Uterus (tissue), 4 donors: ENCODE results near the gene CCDC69. TPM values are rescaled to one million over a fixed set of nuclear protein-coding genes. Genes with fewer than 3 reads are reported as not detected.

ENCODE experiments used
- DNase-seq, 2 donors: peaks; one replicate each; pipeline ENCODE4 v3.0.0-alpha.2; 2019 to 2020
- H3K27ac ChIP-seq, 2 donors: fragments of 200-600 bp; sonication (generic); 1 replicate in 1 of 2; 2 replicates in 1 of 2; pipeline ENCODE4 v1.5.1; 2016 to 2018
- H3K27me3 ChIP-seq, 2 donors: fragments of 200-600 bp; sonication (generic); one replicate each; pipeline ENCODE4 v1.5.1; 2018 to 2019; ENCODE audit warnings: control low read depth in 1 of 2
- H3K36me3 ChIP-seq, 2 donors: fragments of 200-600 bp; sonication (generic); one replicate each; pipeline ENCODE4 v1.5.1; 2019; ENCODE audit warnings: control low read depth in 1 of 2
- H3K4me1 ChIP-seq, 2 donors: fragments of 200-600 bp; sonication (generic); one replicate each; pipeline ENCODE4 v1.5.1; 2018 to 2019; ENCODE audit warnings: control low read depth in 1 of 2
- H3K4me3 ChIP-seq, 2 donors: fragments of 200-600 bp; sonication (generic); 1 replicate in 1 of 2; 2 replicates in 1 of 2; pipeline ENCODE4 v1.5.1; 2018 to 2019; ENCODE audit warnings: mild to moderate bottlenecking in 1 of 2
- H3K9me3 ChIP-seq, 2 donors: fragments of 200-600 bp; sonication (generic); one replicate each; pipeline ENCODE4 v1.5.1; 2019; ENCODE audit warnings: control low read depth in 1 of 2
- POLR2A ChIP-seq, 2 donors: fragments of 450-650 bp; IDR thresholded peaks; one replicate each; pipeline ENCODE4 v1.6.1; 2016; ENCODE audit warnings: antibody characterized with exemption in 2 of 2, mild to moderate bottlenecking in 1 of 2, moderate library complexity in 1 of 2
- intact Hi-C: fragments of 100-400 bp; cut with DNase I; formaldehyde crosslinking; loops from one replicate; pipeline ENCODE4 v1.15.1; 2023; ENCODE audit warnings: low total_unique reads
- total RNA-seq, 4 donors: library from RNA; depleted of rRNA in 3 of 4; stranded (reverse); fragments of >200 nt in 3 of 4; gene quantifications; one replicate each; pipeline versions ENCODE4 v1.1.0 to v1.2.4, GENCODE V29; 2014 to 2023
- TF ChIP-seq, protein P1 (sequence below), 4 experiments: fragments of 200-600 bp in 2 of 4; fragments of 450-650 bp in 2 of 4; sonication (generic) in 2 of 4; IDR thresholded peaks; one replicate each; pipeline ENCODE4 v1.5.1; 2016 to 2019; ENCODE audit warnings: antibody characterized with exemption in 4 of 4, mild to moderate bottlenecking in 2 of 4, moderate library complexity in 1 of 4
- donor health status: DM: yes; HTN: yes; CAD: no.

The CCDC69 gene
- total RNA-seq, 4 donors from 2014 or later, result 19.5 to 76.2 (median 40.6) TPM

DNA sequence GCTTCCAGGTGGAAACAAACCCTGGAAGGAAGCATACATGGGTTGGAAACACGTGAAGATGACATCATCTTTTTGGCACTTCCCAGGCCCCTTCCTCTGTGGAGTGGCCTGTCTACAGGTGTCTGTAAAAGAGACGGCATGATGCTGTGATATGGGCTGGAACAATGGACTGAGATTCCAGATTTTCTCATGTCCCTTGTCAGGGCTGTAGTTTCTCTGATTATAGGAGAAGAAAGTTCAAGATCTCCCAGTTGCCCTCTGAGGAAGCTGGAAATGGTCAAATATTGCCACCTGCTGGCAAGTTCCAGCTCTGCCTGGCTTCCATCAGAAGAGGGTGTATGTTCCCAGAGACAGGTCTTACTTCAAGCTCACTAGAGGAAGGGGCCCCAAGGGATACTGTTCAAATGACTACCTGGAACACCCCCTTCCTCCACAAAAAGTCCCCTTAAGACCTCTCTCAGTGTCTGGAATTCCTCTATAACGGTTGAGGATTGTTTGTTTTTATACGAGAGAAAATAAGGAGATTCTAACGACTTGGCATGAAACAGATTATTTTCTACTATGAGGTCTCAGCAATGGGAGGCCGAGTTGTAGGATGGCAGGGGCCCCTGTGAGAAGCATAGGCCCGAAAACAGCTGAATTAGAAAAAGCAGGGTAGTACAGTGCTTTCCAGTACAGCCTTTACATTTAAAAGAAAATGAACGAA lies 59.1 kb downstream of the CCDC69 start:
- DNase-seq, result peak; percentile 82
- H3K4me1 ChIP-seq, result peaks cover 0 to 4% of the 10 kb centered on the region in 2 donors
- H3K9me3 ChIP-seq, result no peaks in the 10 kb centered on the region
- intact Hi-C loops, result loop anchor here (2.0 kb wide), 1 partner anchor 38 kb away; no protein-coding TSS in a partner anchor
- no peak overlapping the region for H3K4me3 ChIP-seq
- TF ChIP-seq, protein P1, sequence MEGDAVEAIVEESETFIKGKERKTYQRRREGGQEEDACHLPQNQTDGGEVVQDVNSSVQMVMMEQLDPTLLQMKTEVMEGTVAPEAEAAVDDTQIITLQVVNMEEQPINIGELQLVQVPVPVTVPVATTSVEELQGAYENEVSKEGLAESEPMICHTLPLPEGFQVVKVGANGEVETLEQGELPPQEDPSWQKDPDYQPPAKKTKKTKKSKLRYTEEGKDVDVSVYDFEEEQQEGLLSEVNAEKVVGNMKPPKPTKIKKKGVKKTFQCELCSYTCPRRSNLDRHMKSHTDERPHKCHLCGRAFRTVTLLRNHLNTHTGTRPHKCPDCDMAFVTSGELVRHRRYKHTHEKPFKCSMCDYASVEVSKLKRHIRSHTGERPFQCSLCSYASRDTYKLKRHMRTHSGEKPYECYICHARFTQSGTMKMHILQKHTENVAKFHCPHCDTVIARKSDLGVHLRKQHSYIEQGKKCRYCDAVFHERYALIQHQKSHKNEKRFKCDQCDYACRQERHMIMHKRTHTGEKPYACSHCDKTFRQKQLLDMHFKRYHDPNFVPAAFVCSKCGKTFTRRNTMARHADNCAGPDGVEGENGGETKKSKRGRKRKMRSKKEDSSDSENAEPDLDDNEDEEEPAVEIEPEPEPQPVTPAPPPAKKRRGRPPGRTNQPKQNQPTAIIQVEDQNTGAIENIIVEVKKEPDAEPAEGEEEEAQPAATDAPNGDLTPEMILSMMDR (IDR thresholded peaks at IDR 0.05), result peak; percentile 87 to 94 (median 88)
- TF ChIP-seq POLR2A (IDR thresholded peaks at IDR 0.05), result no peak
- H3K27me3 ChIP-seq, result no peaks in the 10 kb centered on the region
- H3K36me3 ChIP-seq, result no peaks in the 10 kb centered on the region
- peak overlapping the region in 1 of 2 donors; percentile 22 for H3K27ac ChIP-seq

- Histone ChIP-seq H3K36me3 (no peaks in the 10 kb centered on the region), H3K4me1 (peaks cover 0 to 9% of the 10 kb centered on the region in 2 donors), H3K27me3 (no peaks in the 10 kb centered on the region), H3K27ac (peak overlapping the region; percentile 43 to 66), H3K9me3 (no peaks in the 10 kb centered on the region), H3K4me3 (no peak overlapping the region)
- peak in 1 of 2 donors; percentile 42 for DNase-seq
- no peak for TF ChIP-seq POLR2A (IDR thresholded peaks at IDR 0.05)
- TF ChIP-seq, protein P1 (IDR thresholded peaks at IDR 0.05), result no peak
- intact Hi-C loops, result no loop called here
These were observed 61.1 kb downstream of the CCDC69 start for GRCh38 chr5:151162776-151163175.

DNA sequence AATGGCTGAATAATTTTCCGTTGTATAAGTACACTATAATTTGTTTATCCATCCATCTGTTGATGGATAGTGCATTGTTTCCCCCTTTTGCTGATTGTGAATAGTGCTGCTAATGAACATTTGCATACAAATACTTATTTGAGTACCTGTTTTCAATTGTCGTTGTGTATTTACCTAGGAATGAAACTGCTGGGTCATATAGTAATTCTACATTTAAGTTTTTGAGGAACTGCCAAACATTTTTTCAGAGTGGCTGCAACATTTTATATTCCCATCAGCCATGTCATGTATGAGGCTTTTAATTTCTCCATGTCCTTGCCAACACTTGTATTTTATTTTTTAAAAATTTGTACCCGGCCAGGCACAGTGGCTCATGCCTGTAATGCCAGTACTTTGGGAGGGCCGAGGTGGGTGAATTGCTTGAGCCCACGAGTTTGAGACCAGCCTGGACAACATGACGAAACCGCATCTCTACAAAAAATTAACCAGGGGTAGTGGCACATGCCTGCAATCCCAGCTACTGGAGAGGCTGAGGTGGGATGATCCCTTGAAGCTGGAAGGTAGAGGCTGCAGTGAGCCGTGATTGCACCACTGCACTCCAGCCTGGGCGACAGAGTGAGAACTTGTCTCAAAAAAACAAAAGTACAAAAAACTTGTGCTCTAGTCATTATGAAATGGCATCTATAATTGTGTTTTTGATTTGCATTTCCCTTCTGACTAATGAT lies 64.1 kb downstream of the CCDC69 start:
- Histone ChIP-seq H3K27ac (no peak overlapping the region), H3K9me3 (no peaks in the 10 kb centered on the region), H3K4me1 (peaks cover 6 to 13% of the 10 kb centered on the region in 2 donors), H3K27me3 (no peaks in the 10 kb centered on the region), H3K4me3 (no peak overlapping the region), H3K36me3 (no peaks in the 10 kb centered on the region)
- TF ChIP-seq, protein P1 (IDR thresholded peaks at IDR 0.05), result no peak
- TF ChIP-seq POLR2A (IDR thresholded peaks at IDR 0.05), result no peak
- intact Hi-C loops, result no loop called here
- no peak for DNase-seq

- no peaks in the 10 kb centered on the region for H3K36me3 ChIP-seq
- H3K4me1 ChIP-seq, result peaks cover 6 to 9% of the 10 kb centered on the region in 2 donors
- intact Hi-C loops, result no loop called here
- no peaks in the 10 kb centered on the region for H3K27me3 ChIP-seq
- peak overlapping the region; percentile 88 to 93 for H3K27ac ChIP-seq
- DNase-seq, result peak; percentile 40 to 46
- H3K9me3 ChIP-seq, result no peaks in the 10 kb centered on the region
- TF ChIP-seq, protein P1 (IDR thresholded peaks at IDR 0.05), result no peak
- no peak for TF ChIP-seq POLR2A (IDR thresholded peaks at IDR 0.05)
- peak overlapping the region; percentile 68 to 85 for H3K4me3 ChIP-seq
These were observed 65.6 kb downstream of the CCDC69 start for GRCh38 chr5:151158287-151158661.
